HEK293 (cell line): Measurements from ENCODE around the gene ADK.
A peak's percentile ranks its signal among the peaks of the same experiment; 100 is the strongest.

ENCODE experiments used
- GLI2 ChIP-seq: fragments of 450-650 bp; formaldehyde crosslinking; IDR thresholded peaks from 2 replicates; pipeline ENCODE4; 2017; ENCODE audit warnings: missing biosample characterization, missing genetic modification characterization, low read depth, borderline replicate concordance
- IKZF3 ChIP-seq: fragments of 450-650 bp; IDR thresholded peaks from 2 replicates; pipeline ENCODE4 v1.5.0; 2018; ENCODE audit warnings: missing biosample characterization, mild to moderate bottlenecking, missing genetic modification characterization, moderate library complexity
- KLF9 ChIP-seq: fragments of 450-650 bp; formaldehyde crosslinking; IDR thresholded peaks from 2 replicates; pipeline ENCODE4 v1.5.1; 2016; ENCODE audit warnings: missing biosample characterization, missing genetic modification characterization, low read depth
- OSR2 ChIP-seq: fragments of 450-650 bp; formaldehyde crosslinking; IDR thresholded peaks from 2 replicates; pipeline ENCODE4 v1.5.1; 2016; ENCODE audit warnings: missing biosample characterization, missing genetic modification characterization
- RBAK ChIP-seq: fragments of 450-650 bp; formaldehyde crosslinking; IDR thresholded peaks from 2 replicates; pipeline ENCODE4 v1.5.1; 2016; ENCODE audit warnings: missing biosample characterization, missing genetic modification characterization
- SETDB1 ChIP-seq: IDR thresholded peaks from one replicate; pipeline ENCODE4 v1.6.1; 2017; ENCODE audit warnings: mild to moderate bottlenecking, low read length, moderate library complexity, mixed read lengths; ENCODE audit not compliant: insufficient read length
- TCF7L2 ChIP-seq: IDR thresholded peaks from 2 replicates; pipeline ENCODE4 v1.6.1; 2011; ENCODE audit warnings: low read depth, mild to moderate bottlenecking, inconsistent platforms, low read length, moderate library complexity, borderline replicate concordance
- ZBTB7A ChIP-seq: fragments of 450-650 bp; formaldehyde crosslinking; IDR thresholded peaks from 2 replicates; pipeline ENCODE4 v1.5.1; 2016; ENCODE audit warnings: low read depth, missing biosample characterization, missing genetic modification characterization
- ZFP69B ChIP-seq: fragments of 450-650 bp; formaldehyde crosslinking; IDR thresholded peaks from 2 replicates; pipeline ENCODE4 v1.5.1; 2016; ENCODE audit warnings: missing biosample characterization, missing genetic modification characterization
- ZNF146 ChIP-seq: fragments of 450-650 bp; formaldehyde crosslinking; IDR thresholded peaks from 2 replicates; pipeline ENCODE4 v1.5.1; 2016; ENCODE audit warnings: missing biosample characterization, missing genetic modification characterization
- ZNF302 ChIP-seq: fragments of 450-650 bp; formaldehyde crosslinking; IDR thresholded peaks from 2 replicates; pipeline ENCODE4 v1.5.1; 2016; ENCODE audit warnings: missing biosample characterization, missing genetic modification characterization, low read depth
- ZNF423 ChIP-seq: fragments of 450-650 bp; formaldehyde crosslinking; IDR thresholded peaks from 2 replicates; pipeline ENCODE4 v1.5.1; 2016; ENCODE audit warnings: missing biosample characterization, missing genetic modification characterization
- ZNF514 ChIP-seq: fragments of 450-650 bp; formaldehyde crosslinking; IDR thresholded peaks from 2 replicates; pipeline ENCODE4 v1.5.1; 2016; ENCODE audit warnings: missing biosample characterization, missing genetic modification characterization
- ZNF585B ChIP-seq: fragments of 450-650 bp; formaldehyde crosslinking; IDR thresholded peaks from 2 replicates; pipeline ENCODE4 v1.5.1; 2016; ENCODE audit warnings: missing biosample characterization, missing genetic modification characterization
- ZNF596 ChIP-seq: fragments of 450-650 bp; IDR thresholded peaks from 2 replicates; pipeline ENCODE4 v1.5.0; 2018; ENCODE audit warnings: missing biosample characterization, mild to moderate bottlenecking, missing genetic modification characterization, moderate library complexity
- ZNF660 ChIP-seq: fragments of 450-650 bp; IDR thresholded peaks from 2 replicates; pipeline ENCODE4 v1.5.1; 2018; ENCODE audit warnings: missing biosample characterization, mild to moderate bottlenecking, missing genetic modification characterization
- TF ChIP-seq, protein P1 (sequence below): fragments of 450-650 bp; formaldehyde crosslinking; IDR thresholded peaks from 2 replicates; pipeline ENCODE4 v1.5.1; 2016; ENCODE audit warnings: missing biosample characterization, missing genetic modification characterization
- TF ChIP-seq, protein P2 (sequence below): fragments of 450-650 bp; formaldehyde crosslinking; IDR thresholded peaks from 2 replicates; pipeline ENCODE4 v1.5.1; 2016; ENCODE audit warnings: missing biosample characterization, missing genetic modification characterization, borderline replicate concordance
- TF ChIP-seq, protein P3 (sequence below): fragments of 450-650 bp; formaldehyde crosslinking; IDR thresholded peaks from 2 replicates; pipeline ENCODE4 v1.5.1; 2016; ENCODE audit warnings: missing biosample characterization, missing genetic modification characterization
- TF ChIP-seq, protein P4 (sequence below): fragments of 450-650 bp; formaldehyde crosslinking; IDR thresholded peaks from 2 replicates; pipeline ENCODE4 v1.5.1; 2016; ENCODE audit warnings: missing biosample characterization, missing genetic modification characterization, borderline replicate concordance
- TF ChIP-seq, protein P5 (sequence below): fragments of 450-650 bp; formaldehyde crosslinking; IDR thresholded peaks from 2 replicates; pipeline ENCODE4 v1.5.1; 2016; ENCODE audit warnings: missing biosample characterization, missing genetic modification characterization

Gene ADK

DNA sequence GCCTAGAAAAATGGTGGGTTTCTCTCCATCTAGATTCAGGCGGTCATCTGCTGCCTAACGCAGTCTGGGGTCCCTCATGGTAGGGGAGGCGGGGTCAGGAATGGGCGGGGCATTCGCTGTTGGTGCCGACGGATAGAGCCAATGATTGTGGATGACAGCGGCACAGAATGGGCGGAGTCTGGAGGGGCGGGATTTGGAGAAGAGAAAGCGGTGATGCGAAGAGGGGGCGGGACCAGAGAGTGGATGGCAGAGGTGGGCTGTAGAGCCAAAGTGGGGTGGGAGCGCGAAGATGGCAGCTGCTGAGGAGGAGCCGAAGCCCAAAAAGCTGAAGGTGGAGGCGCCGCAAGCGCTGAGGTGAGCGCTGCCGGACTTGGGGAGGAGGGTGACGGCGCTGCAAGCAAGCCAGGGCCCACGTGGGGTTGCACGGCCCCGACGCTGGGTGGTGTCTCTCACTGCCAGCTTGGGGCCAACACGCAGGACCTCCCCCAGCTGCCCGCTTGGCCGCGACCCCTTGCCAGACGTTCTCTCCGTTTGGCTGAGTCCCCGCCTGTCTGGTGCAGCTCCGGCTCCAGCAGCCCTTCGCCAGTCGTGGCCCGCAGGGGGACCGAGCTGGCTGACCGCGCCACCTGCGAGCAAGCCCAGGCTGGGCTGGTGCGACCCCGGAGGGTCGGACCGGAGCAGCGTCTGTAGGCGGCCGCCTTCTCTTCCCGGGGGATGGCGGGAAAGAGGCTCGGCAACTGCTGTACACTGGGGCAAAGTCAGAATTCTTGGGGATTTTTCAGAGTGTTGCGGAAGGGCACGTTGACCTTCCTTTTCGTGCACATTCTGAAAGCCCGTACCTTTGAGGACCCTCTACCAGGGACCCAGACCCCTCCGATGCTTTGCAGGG, at the start of gene ADK (continued):
- TF ChIP-seq, protein P1, sequence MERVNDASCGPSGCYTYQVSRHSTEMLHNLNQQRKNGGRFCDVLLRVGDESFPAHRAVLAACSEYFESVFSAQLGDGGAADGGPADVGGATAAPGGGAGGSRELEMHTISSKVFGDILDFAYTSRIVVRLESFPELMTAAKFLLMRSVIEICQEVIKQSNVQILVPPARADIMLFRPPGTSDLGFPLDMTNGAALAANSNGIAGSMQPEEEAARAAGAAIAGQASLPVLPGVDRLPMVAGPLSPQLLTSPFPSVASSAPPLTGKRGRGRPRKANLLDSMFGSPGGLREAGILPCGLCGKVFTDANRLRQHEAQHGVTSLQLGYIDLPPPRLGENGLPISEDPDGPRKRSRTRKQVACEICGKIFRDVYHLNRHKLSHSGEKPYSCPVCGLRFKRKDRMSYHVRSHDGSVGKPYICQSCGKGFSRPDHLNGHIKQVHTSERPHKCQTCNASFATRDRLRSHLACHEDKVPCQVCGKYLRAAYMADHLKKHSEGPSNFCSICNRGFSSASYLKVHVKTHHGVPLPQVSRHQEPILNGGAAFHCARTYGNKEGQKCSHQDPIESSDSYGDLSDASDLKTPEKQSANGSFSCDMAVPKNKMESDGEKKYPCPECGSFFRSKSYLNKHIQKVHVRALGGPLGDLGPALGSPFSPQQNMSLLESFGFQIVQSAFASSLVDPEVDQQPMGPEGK (tag by site-specific recombination) = peak; percentile 92
- TF ChIP-seq GLI2 (tag by site-specific recombination) = no peak
- TF ChIP-seq, protein P2, sequence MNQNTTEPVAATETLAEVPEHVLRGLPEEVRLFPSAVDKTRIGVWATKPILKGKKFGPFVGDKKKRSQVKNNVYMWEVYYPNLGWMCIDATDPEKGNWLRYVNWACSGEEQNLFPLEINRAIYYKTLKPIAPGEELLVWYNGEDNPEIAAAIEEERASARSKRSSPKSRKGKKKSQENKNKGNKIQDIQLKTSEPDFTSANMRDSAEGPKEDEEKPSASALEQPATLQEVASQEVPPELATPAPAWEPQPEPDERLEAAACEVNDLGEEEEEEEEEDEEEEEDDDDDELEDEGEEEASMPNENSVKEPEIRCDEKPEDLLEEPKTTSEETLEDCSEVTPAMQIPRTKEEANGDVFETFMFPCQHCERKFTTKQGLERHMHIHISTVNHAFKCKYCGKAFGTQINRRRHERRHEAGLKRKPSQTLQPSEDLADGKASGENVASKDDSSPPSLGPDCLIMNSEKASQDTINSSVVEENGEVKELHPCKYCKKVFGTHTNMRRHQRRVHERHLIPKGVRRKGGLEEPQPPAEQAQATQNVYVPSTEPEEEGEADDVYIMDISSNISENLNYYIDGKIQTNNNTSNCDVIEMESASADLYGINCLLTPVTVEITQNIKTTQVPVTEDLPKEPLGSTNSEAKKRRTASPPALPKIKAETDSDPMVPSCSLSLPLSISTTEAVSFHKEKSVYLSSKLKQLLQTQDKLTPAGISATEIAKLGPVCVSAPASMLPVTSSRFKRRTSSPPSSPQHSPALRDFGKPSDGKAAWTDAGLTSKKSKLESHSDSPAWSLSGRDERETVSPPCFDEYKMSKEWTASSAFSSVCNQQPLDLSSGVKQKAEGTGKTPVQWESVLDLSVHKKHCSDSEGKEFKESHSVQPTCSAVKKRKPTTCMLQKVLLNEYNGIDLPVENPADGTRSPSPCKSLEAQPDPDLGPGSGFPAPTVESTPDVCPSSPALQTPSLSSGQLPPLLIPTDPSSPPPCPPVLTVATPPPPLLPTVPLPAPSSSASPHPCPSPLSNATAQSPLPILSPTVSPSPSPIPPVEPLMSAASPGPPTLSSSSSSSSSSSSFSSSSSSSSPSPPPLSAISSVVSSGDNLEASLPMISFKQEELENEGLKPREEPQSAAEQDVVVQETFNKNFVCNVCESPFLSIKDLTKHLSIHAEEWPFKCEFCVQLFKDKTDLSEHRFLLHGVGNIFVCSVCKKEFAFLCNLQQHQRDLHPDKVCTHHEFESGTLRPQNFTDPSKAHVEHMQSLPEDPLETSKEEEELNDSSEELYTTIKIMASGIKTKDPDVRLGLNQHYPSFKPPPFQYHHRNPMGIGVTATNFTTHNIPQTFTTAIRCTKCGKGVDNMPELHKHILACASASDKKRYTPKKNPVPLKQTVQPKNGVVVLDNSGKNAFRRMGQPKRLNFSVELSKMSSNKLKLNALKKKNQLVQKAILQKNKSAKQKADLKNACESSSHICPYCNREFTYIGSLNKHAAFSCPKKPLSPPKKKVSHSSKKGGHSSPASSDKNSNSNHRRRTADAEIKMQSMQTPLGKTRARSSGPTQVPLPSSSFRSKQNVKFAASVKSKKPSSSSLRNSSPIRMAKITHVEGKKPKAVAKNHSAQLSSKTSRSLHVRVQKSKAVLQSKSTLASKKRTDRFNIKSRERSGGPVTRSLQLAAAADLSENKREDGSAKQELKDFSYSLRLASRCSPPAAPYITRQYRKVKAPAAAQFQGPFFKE = no peak
- TF ChIP-seq ZBTB7A (tag by site-specific recombination) = no peak
- no peak for TF ChIP-seq ZNF596
- TF ChIP-seq ZNF302 (tag by site-specific recombination) = no peak
- TF ChIP-seq OSR2 (tag by site-specific recombination) = no peak
- TF ChIP-seq, protein P3, sequence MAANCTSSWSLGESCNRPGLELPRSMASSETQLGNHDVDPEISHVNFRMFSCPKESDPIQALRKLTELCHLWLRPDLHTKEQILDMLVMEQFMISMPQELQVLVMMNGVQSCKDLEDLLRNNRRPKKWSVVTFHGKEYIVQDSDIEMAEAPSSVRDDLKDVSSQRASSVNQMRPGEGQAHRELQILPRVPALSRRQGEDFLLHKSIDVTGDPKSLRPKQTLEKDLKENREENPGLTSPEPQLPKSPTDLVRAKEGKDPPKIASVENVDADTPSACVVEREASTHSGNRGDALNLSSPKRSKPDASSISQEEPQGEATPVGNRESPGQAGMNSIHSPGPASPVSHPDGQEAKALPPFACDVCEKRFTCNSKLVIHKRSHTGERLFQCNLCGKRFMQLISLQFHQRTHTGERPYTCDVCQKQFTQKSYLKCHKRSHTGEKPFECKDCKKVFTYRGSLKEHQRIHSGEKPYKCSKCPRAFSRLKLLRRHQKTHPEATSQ (tag by site-specific recombination) = 0 out of 2 replicates have a peak, but pooled peaks have one; percentile 67
- TF ChIP-seq RBAK (tag by site-specific recombination) = no peak
- TF ChIP-seq ZNF660 = 0 out of 2 replicates have a peak, but pooled peaks have one; percentile 20
- TF ChIP-seq TCF7L2 = peak; percentile 0; the same call in 1 of the 2 replicates
- TF ChIP-seq, protein P4, sequence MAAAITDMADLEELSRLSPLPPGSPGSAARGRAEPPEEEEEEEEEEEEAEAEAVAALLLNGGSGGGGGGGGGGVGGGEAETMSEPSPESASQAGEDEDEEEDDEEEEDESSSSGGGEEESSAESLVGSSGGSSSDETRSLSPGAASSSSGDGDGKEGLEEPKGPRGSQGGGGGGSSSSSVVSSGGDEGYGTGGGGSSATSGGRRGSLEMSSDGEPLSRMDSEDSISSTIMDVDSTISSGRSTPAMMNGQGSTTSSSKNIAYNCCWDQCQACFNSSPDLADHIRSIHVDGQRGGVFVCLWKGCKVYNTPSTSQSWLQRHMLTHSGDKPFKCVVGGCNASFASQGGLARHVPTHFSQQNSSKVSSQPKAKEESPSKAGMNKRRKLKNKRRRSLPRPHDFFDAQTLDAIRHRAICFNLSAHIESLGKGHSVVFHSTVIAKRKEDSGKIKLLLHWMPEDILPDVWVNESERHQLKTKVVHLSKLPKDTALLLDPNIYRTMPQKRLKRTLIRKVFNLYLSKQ (tag by site-specific recombination) = no peak
- no peak for TF ChIP-seq IKZF3 (tag by site-specific recombination)
- no peak for TF ChIP-seq ZNF585B (tag by site-specific recombination)
- TF ChIP-seq ZNF423 (tag by site-specific recombination) = no peak
- TF ChIP-seq SETDB1 = no peak
- TF ChIP-seq ZNF514 (tag by site-specific recombination) = no peak
- TF ChIP-seq, protein P5, sequence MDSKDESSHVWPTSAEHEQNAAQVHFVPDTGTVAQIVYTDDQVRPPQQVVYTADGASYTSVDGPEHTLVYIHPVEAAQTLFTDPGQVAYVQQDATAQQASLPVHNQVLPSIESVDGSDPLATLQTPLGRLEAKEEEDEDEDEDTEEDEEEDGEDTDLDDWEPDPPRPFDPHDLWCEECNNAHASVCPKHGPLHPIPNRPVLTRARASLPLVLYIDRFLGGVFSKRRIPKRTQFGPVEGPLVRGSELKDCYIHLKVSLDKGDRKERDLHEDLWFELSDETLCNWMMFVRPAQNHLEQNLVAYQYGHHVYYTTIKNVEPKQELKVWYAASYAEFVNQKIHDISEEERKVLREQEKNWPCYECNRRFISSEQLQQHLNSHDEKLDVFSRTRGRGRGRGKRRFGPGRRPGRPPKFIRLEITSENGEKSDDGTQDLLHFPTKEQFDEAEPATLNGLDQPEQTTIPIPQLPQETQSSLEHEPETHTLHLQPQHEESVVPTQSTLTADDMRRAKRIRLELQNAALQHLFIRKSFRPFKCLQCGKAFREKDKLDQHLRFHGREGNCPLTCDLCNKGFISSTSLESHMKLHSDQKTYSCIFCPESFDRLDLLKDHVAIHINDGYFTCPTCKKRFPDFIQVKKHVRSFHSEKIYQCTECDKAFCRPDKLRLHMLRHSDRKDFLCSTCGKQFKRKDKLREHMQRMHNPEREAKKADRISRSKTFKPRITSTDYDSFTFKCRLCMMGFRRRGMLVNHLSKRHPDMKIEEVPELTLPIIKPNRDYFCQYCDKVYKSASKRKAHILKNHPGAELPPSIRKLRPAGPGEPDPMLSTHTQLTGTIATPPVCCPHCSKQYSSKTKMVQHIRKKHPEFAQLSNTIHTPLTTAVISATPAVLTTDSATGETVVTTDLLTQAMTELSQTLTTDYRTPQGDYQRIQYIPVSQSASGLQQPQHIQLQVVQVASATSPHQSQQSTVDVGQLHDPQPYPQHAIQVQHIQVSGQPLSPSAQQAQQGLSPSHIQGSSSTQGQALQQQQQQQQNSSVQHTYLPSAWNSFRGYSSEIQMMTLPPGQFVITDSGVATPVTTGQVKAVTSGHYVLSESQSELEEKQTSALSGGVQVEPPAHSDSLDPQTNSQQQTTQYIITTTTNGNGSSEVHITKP (tag by site-specific recombination) = peak; percentile 99
- TF ChIP-seq ZNF146 (tag by site-specific recombination) = no peak
- TF ChIP-seq KLF9 = peak; percentile 98
- peak; percentile 72 for TF ChIP-seq ZFP69B (tag by site-specific recombination)
